Esophagus mucosa (tissue), 1 donor: ENCODE measurements around the gene PPP6R2. TPM values are rescaled to one million over a fixed set of nuclear protein-coding genes. Genes with fewer than 3 reads are reported as not detected.

Experiments used
- ATAC-seq: fragments of 200-7000 bp; cut with Tn5 transposase; one replicate; pipeline ENCODE4 v1.9.1; 2020
- total RNA-seq: library from RNA; stranded (reverse); gene quantifications from one replicate; pipeline ENCODE4 v1.2.4, GENCODE V29; 2023
- donor health status: DM: yes; HTN: yes; CAD: no.

PPP6R2 gene
- total RNA-seq: 29.3 TPM

- peak; percentile 86 for ATAC-seq
Measured at GRCh38 chr22:50342651-50343540, at the start of gene PPP6R2. Gene PPP6R2 (plus strand): TSS chr22:50343327. CDS start chr22:50393909, 50,582 bp downstream.

- ATAC-seq: peak; percentile 65
Measured at GRCh38 chr22:50293441-50294318, 49.4 kb upstream of the PPP6R2 start.

GRCh38 chr22:50294319-50294656 lies 48.8 kb upstream of the PPP6R2 start:
- ATAC-seq: no peak

GRCh38 chr22:50296658-50297490 lies 46.3 kb upstream of the PPP6R2 start:
- no peak for ATAC-seq

- ATAC-seq: no peak
Measured at GRCh38 chr22:50297510-50298265, 45.4 kb upstream of the PPP6R2 start.

GRCh38 chr22:50298266-50298637 lies 44.9 kb upstream of the PPP6R2 start:
- no peak for ATAC-seq

GRCh38 chr22:50298937-50299784 lies 44.0 kb upstream of the PPP6R2 start:
- ATAC-seq: no peak

- no peak for ATAC-seq
Measured at GRCh38 chr22:50299785-50300619, 43.1 kb upstream of the PPP6R2 start.

- ATAC-seq: no peak
Measured at GRCh38 chr22:50300620-50301257, 42.4 kb upstream of the PPP6R2 start.

- peak; percentile 9 for ATAC-seq
Measured at GRCh38 chr22:50301581-50301991, 41.5 kb upstream of the PPP6R2 start.

GRCh38 chr22:50302041-50302541 lies 41.0 kb upstream of the PPP6R2 start:
- peak; percentile 5 for ATAC-seq

GRCh38 chr22:50302564-50302963 lies 40.6 kb upstream of the PPP6R2 start:
- ATAC-seq: no peak

GRCh38 chr22:50303515-50303847 lies 39.6 kb upstream of the PPP6R2 start:
- ATAC-seq: no peak

- peak; percentile 29 for ATAC-seq
Measured at GRCh38 chr22:50303848-50304527, 39.1 kb upstream of the PPP6R2 start.

- peak; percentile 35 for ATAC-seq
Measured at GRCh38 chr22:50304528-50305392, 38.4 kb upstream of the PPP6R2 start.

GRCh38 chr22:50305393-50305922 lies 37.7 kb upstream of the PPP6R2 start:
- peak; percentile 40 for ATAC-seq

- ATAC-seq: peak; percentile 69
Measured at GRCh38 chr22:50305923-50306566, 37.1 kb upstream of the PPP6R2 start.
